Neural cell (in vitro differentiated cells): ENCODE data around the gene NR2F1-AS1. TPM values are rescaled to one million over a fixed set of nuclear protein-coding genes. Genes with fewer than 3 reads are reported as not detected.

Experiments used
- H2AFZ ChIP-seq: fragments of 200-600, 300-800 bp; sonication (generic), shearing (Covaris generic); 2 replicates; pipeline ENCODE4 v1.6.0; 2014; ENCODE audit warnings: low read depth, mild to moderate bottlenecking, antibody characterized with exemption, low read length, moderate library complexity
- H3F3A ChIP-seq: fragments of 200-600 bp; shearing (Covaris generic); 2 replicates; pipeline ENCODE4 v1.6.1; 2016; ENCODE audit warnings: mild to moderate bottlenecking, moderate library complexity, mixed read lengths, antibody characterized with exemption, low read length; ENCODE audit not compliant: insufficient read depth, poor library complexity, severe bottlenecking
- H3K27ac ChIP-seq: fragments of 200-600, 300-800 bp; sonication (generic), shearing (Covaris generic); 2 replicates; pipeline ENCODE4 v1.5.1; 2014; ENCODE audit warnings: mild to moderate bottlenecking, low read length, moderate library complexity
- H3K27me3 ChIP-seq: fragments of 300-800, 200-600 bp; sonication (generic), shearing (Covaris generic); 2 replicates; pipeline ENCODE4 v1.6.0; 2014; ENCODE audit warnings: mild to moderate bottlenecking, low read depth, low read length, moderate library complexity; ENCODE audit not compliant: insufficient read depth
- H3K36me3 ChIP-seq: fragments of 300-800, 200-600 bp; sonication (generic), shearing (Covaris generic); 2 replicates; pipeline ENCODE4 v1.5.1; 2014; ENCODE audit warnings: mild to moderate bottlenecking, antibody characterized with exemption, low read length, moderate library complexity; ENCODE audit not compliant: insufficient read depth
- H3K4me2 ChIP-seq: fragments of 300-800, 200-600 bp; sonication (generic), shearing (Covaris generic); 2 replicates; pipeline ENCODE4 v1.6.0; 2014; ENCODE audit warnings: mild to moderate bottlenecking, low read length
- H3K4me3 ChIP-seq: fragments of 300-800, 200-600 bp; sonication (generic), shearing (Covaris generic); 2 replicates; pipeline ENCODE4 v1.5.1; 2014; ENCODE audit warnings: mild to moderate bottlenecking, low read length, moderate library complexity
- H3K79me2 ChIP-seq: fragments of 200-600 bp; shearing (Covaris generic); replicated peaks from 2 replicates; pipeline ENCODE4 v1.6.0; 2014; ENCODE audit warnings: mild to moderate bottlenecking, low read length, moderate library complexity; ENCODE audit not compliant: insufficient read depth
- H3K9ac ChIP-seq: fragments of 300-800, 200-600 bp; sonication (generic), shearing (Covaris generic); 2 replicates; pipeline ENCODE4 v1.6.1; 2016; ENCODE audit warnings: mild to moderate bottlenecking, low read length, mixed read lengths
- H3K9me2 ChIP-seq: fragments of 200-600 bp; shearing (Covaris generic); 2 replicates; pipeline ENCODE4 v1.6.1; 2016; ENCODE audit warnings: mild to moderate bottlenecking, low read length, mixed read lengths; ENCODE audit not compliant: insufficient read depth
- H3K9me3 ChIP-seq: fragments of 200-600, 300-800 bp; sonication (generic), shearing (Covaris generic); 2 replicates; pipeline ENCODE4 v1.6.1; 2016; ENCODE audit warnings: mild to moderate bottlenecking, mixed run types, low read length, moderate library complexity, mixed read lengths
- H4K20me1 ChIP-seq: fragments of 200-600 bp; shearing (Covaris generic); 2 replicates; pipeline ENCODE4 v1.6.1; 2016; ENCODE audit warnings: mild to moderate bottlenecking, mixed run types; ENCODE audit not compliant: insufficient read depth
- EP300 ChIP-seq: fragments of 450-650 bp; conservative IDR thresholded peaks from 2 replicates; pipeline ENCODE4 v1.6.1; 2014; ENCODE audit warnings: antibody characterized with exemption, mild to moderate bottlenecking, moderate library complexity; ENCODE audit not compliant: poor library complexity, severe bottlenecking
- EZH2 ChIP-seq: fragments of 200-600, 300-800 bp; shearing (Covaris generic), sonication (generic); IDR thresholded peaks from 2 replicates; pipeline ENCODE4 v1.6.1; 2014; ENCODE audit warnings: antibody characterized with exemption, low read length, borderline replicate concordance, mild to moderate bottlenecking; ENCODE audit not compliant: insufficient read depth, poor library complexity, severe bottlenecking
- MXI1 ChIP-seq: fragments of 450-650 bp; conservative IDR thresholded peaks from 2 replicates; pipeline ENCODE4 v1.6.1; 2014; ENCODE audit warnings: antibody characterized with exemption, mild to moderate bottlenecking; ENCODE audit not compliant: poor library complexity, severe bottlenecking
- SMC3 ChIP-seq: fragments of 450-650 bp; conservative IDR thresholded peaks from 2 replicates; pipeline ENCODE4 v1.6.1; 2014; ENCODE audit warnings: antibody characterized with exemption, mild to moderate bottlenecking, moderate library complexity; ENCODE audit not compliant: poor library complexity
- TAF1 ChIP-seq: IDR thresholded peaks from 2 replicates; pipeline ENCODE4 v1.6.1; 2012; ENCODE audit warnings: low read depth
- polyA plus RNA-seq: library from polyadenylated mRNA; depleted of rRNA; stranded (reverse); fragments of >200 nt; gene quantifications from 2 replicates; pipeline ENCODE4 v1.2.3, GENCODE V29; 2014
- TF ChIP-seq, protein P1 (sequence below): IDR thresholded peaks from 2 replicates; pipeline ENCODE4 v1.6.1; 2012; ENCODE audit warnings: borderline replicate concordance
- TF ChIP-seq, protein P2 (sequence below): fragments of 450-650 bp; IDR thresholded peaks from 2 replicates; pipeline ENCODE4 v1.5.1; 2014; ENCODE audit warnings: antibody characterized with exemption, mild to moderate bottlenecking, moderate library complexity; ENCODE audit not compliant: poor library complexity, severe bottlenecking

The NR2F1-AS1 gene
- polyA plus RNA-seq, 1 donor from 2014 or later = 0.24 TPM

DNA sequence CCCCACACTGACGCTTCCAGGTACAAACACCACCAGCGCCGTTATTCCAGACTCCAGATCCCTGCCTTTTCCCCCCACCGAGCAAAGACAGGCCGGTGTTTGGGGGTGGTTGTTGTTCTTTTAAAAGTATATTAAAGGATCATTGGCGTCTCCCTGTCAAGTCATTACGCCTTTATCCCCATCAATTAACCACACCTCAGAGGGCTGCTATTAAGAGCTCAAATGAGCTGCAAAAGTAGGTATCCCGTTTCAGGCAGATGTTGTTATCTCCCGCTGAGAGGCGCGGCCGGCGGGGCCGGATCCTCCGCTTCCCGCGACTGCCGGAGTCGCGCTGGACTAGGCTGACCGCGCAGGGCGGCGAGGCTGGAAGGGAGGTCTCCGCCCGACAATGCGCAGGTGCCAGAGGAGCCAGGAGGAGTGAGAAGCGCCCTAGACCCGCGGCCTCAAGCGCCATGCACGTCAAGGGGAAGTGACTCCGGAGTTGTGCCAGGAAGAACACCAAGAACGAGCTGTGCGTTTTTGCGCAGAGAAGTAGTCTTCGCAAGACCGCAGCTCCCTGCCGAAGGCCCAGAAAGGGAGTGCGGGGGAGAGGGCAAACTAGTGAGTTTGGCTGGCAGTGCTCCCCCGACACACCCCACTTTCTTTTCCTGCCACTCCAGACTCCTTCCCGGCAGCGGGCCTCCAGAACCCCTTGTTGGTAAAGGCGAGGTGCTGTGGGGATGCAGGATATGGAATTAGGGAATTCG, 8.2 kb downstream of the NR2F1-AS1 start:
- Histone ChIP-seq H3K4me3 (peak overlapping the region; percentile 64), H3F3A (no peaks in the 10 kb centered on the region), H3K9me3 (no peaks in the 10 kb centered on the region), H4K20me1 (no peaks in the 10 kb centered on the region), H3K36me3 (no peaks in the 10 kb centered on the region), H2AFZ (no peak overlapping the region), H3K79me2 (no peaks in the 10 kb centered on the region), H3K9me2 (no peaks in the 10 kb centered on the region), H3K27ac (no peak overlapping the region), H3K9ac (no peak overlapping the region), H3K4me2 (peak overlapping the region; percentile 49), H3K27me3 (peaks cover 98% of the 10 kb centered on the region)
- TF ChIP-seq, protein P1, sequence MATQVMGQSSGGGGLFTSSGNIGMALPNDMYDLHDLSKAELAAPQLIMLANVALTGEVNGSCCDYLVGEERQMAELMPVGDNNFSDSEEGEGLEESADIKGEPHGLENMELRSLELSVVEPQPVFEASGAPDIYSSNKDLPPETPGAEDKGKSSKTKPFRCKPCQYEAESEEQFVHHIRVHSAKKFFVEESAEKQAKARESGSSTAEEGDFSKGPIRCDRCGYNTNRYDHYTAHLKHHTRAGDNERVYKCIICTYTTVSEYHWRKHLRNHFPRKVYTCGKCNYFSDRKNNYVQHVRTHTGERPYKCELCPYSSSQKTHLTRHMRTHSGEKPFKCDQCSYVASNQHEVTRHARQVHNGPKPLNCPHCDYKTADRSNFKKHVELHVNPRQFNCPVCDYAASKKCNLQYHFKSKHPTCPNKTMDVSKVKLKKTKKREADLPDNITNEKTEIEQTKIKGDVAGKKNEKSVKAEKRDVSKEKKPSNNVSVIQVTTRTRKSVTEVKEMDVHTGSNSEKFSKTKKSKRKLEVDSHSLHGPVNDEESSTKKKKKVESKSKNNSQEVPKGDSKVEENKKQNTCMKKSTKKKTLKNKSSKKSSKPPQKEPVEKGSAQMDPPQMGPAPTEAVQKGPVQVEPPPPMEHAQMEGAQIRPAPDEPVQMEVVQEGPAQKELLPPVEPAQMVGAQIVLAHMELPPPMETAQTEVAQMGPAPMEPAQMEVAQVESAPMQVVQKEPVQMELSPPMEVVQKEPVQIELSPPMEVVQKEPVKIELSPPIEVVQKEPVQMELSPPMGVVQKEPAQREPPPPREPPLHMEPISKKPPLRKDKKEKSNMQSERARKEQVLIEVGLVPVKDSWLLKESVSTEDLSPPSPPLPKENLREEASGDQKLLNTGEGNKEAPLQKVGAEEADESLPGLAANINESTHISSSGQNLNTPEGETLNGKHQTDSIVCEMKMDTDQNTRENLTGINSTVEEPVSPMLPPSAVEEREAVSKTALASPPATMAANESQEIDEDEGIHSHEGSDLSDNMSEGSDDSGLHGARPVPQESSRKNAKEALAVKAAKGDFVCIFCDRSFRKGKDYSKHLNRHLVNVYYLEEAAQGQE = no peak
- no peak for TF ChIP-seq TAF1
- TF ChIP-seq, protein P2, sequence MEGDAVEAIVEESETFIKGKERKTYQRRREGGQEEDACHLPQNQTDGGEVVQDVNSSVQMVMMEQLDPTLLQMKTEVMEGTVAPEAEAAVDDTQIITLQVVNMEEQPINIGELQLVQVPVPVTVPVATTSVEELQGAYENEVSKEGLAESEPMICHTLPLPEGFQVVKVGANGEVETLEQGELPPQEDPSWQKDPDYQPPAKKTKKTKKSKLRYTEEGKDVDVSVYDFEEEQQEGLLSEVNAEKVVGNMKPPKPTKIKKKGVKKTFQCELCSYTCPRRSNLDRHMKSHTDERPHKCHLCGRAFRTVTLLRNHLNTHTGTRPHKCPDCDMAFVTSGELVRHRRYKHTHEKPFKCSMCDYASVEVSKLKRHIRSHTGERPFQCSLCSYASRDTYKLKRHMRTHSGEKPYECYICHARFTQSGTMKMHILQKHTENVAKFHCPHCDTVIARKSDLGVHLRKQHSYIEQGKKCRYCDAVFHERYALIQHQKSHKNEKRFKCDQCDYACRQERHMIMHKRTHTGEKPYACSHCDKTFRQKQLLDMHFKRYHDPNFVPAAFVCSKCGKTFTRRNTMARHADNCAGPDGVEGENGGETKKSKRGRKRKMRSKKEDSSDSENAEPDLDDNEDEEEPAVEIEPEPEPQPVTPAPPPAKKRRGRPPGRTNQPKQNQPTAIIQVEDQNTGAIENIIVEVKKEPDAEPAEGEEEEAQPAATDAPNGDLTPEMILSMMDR = no peak
- no peak for TF ChIP-seq SMC3
- peak; percentile 69 for TF ChIP-seq EZH2
- TF ChIP-seq MXI1 = no peak

- TF ChIP-seq MXI1 (peak; percentile 33), EP300 (no peak)
- Histone ChIP-seq H3K4me3 (peak overlapping the region; percentile 64), H3F3A (no peaks in the 10 kb centered on the region), H3K36me3 (no peaks in the 10 kb centered on the region), H4K20me1 (no peaks in the 10 kb centered on the region), H3K27me3 (peaks cover 98% of the 10 kb centered on the region), H3K4me2 (peak overlapping the region; percentile 49), H3K9me3 (no peaks in the 10 kb centered on the region), H3K27ac (no peak overlapping the region), H3K79me2 (no peaks in the 10 kb centered on the region), H3K9me2 (no peaks in the 10 kb centered on the region), H2AFZ (no peak overlapping the region), H3K9ac (no peak overlapping the region)
These were observed 8.9 kb downstream of the NR2F1-AS1 start for GRCh38 chr5:93572101-93572607.
